Measurements from ENCODE around the gene ZC3HAV1L.
"Not testable (repeated sequence)": the region's sequence is repeated elsewhere in the genome, so short reads cannot be mapped to it uniquely, and the experiment has no call there.

ZC3HAV1L gene

GRCh38 chr7:139032473-139032872 is 3.4 kb downstream of the ZC3HAV1L start:
- H3K36me3 ChIP-seq (ENCODE audit: control insufficient read depth, low read length), result no peaks in the 10 kb centered on the region

GRCh38 chr7:139029353-139029752 is 6.5 kb downstream of the ZC3HAV1L start:
- Histone ChIP-seq H3K4me3 (ENCODE audit: low read length) (no peak overlapping the region), H4K20me1 (ENCODE audit: control insufficient read depth, insufficient read depth, low read depth, low read length) (no peaks in the 10 kb centered on the region), H3F3A (ENCODE audit: control insufficient read depth, insufficient read depth) (no peaks in the 10 kb centered on the region), H3K4me2 (ENCODE audit: low read length) (no peak overlapping the region), H3K27ac (ENCODE audit: low read depth, low read length) (no peak overlapping the region), H3K79me2 (ENCODE audit: control insufficient read depth, low read length) (no peaks in the 10 kb centered on the region), H3K9me2 (replicated peaks; ENCODE audit: control insufficient read depth, low read length) (no peaks in the 10 kb centered on the region), H3K27me3 (ENCODE audit: control insufficient read depth, low read length) (peaks cover 6% of the 10 kb centered on the region), H3K4me1 (ENCODE audit: control insufficient read depth, low read length) (no peaks in the 10 kb centered on the region), H3K9me3 (ENCODE audit: control insufficient read depth, insufficient read depth, low read length) (no peaks in the 10 kb centered on the region), H3K36me3 (ENCODE audit: control insufficient read depth, low read length) (no peaks in the 10 kb centered on the region)
- TF ChIP-seq EZH2phosphoT487 (IDR thresholded peaks at IDR 0.05; ENCODE audit: borderline replicate concordance, low read length) (no peak), CTCF (IDR thresholded peaks at IDR 0.05; ENCODE audit: low read depth, low read length, poor library complexity, severe bottlenecking) (no peak)

More at GRCh38 chr7:139032473-139032872, 3.4 kb downstream of the ZC3HAV1L start:
- Histone ChIP-seq H3K4me3 (ENCODE audit: low read length) (no peak overlapping the region), H3F3A (ENCODE audit: control insufficient read depth, insufficient read depth) (no peaks in the 10 kb centered on the region), H4K20me1 (ENCODE audit: control insufficient read depth, insufficient read depth, low read depth, low read length) (no peaks in the 10 kb centered on the region), H3K4me1 (ENCODE audit: control insufficient read depth, low read length) (peaks cover 8% of the 10 kb centered on the region; the same call in 1 of the 2 replicates), H3K9me3 (ENCODE audit: control insufficient read depth, insufficient read depth, low read length) (no peaks in the 10 kb centered on the region), H3K79me2 (ENCODE audit: control insufficient read depth, low read length) (no peaks in the 10 kb centered on the region), H3K27me3 (ENCODE audit: control insufficient read depth, low read length) (peaks cover 32% of the 10 kb centered on the region), H3K4me2 (ENCODE audit: low read length) (no peak overlapping the region), H3K27ac (ENCODE audit: low read depth, low read length) (no peak overlapping the region), H3K9me2 (replicated peaks; ENCODE audit: control insufficient read depth, low read length) (no peaks in the 10 kb centered on the region)
- TF ChIP-seq CTCF (IDR thresholded peaks at IDR 0.05; ENCODE audit: low read depth, low read length, poor library complexity, severe bottlenecking) (no peak), EZH2phosphoT487 (IDR thresholded peaks at IDR 0.05; ENCODE audit: borderline replicate concordance, low read length) (no peak)

- Histone ChIP-seq H3K27me3 (ENCODE audit: control insufficient read depth, low read length) (no peaks in the 10 kb centered on the region), H3K9me2 (replicated peaks; ENCODE audit: control insufficient read depth, low read length) (no peaks in the 10 kb centered on the region), H3K27ac (ENCODE audit: low read depth, low read length) (no peak overlapping the region), H3K4me1 (ENCODE audit: control insufficient read depth, low read length) (no peaks in the 10 kb centered on the region), H3K9me3 (ENCODE audit: control insufficient read depth, insufficient read depth, low read length) (no peaks in the 10 kb centered on the region), H3K4me3 (ENCODE audit: low read length) (no peak overlapping the region), H3F3A (ENCODE audit: control insufficient read depth, insufficient read depth) (no peaks in the 10 kb centered on the region), H4K20me1 (ENCODE audit: control insufficient read depth, insufficient read depth, low read depth, low read length) (no peaks in the 10 kb centered on the region), H3K4me2 (ENCODE audit: low read length) (no peak overlapping the region), H3K36me3 (ENCODE audit: control insufficient read depth, low read length) (no peaks in the 10 kb centered on the region), H3K79me2 (ENCODE audit: control insufficient read depth, low read length) (no peaks in the 10 kb centered on the region)
- no peak for TF ChIP-seq EZH2phosphoT487 (IDR thresholded peaks at IDR 0.05; ENCODE audit: borderline replicate concordance, low read length)
- no peak for TF ChIP-seq CTCF (IDR thresholded peaks at IDR 0.05; ENCODE audit: low read depth, low read length, poor library complexity, severe bottlenecking)
These were observed 9.3 kb downstream of the ZC3HAV1L start for GRCh38 chr7:139026551-139026950.

- not testable (repeated sequence) for H3K27ac ChIP-seq (ENCODE audit: low read depth, low read length); H3K4me2 ChIP-seq (ENCODE audit: low read length); H3K4me1 ChIP-seq (ENCODE audit: control insufficient read depth, low read length); H3K9me2 ChIP-seq (replicated peaks; ENCODE audit: control insufficient read depth, low read length); H3K4me3 ChIP-seq (ENCODE audit: low read length); H3K27me3 ChIP-seq (ENCODE audit: control insufficient read depth, low read length); H4K20me1 ChIP-seq (ENCODE audit: control insufficient read depth, insufficient read depth, low read depth, low read length); H3K79me2 ChIP-seq (ENCODE audit: control insufficient read depth, low read length); H3F3A ChIP-seq (ENCODE audit: control insufficient read depth, insufficient read depth); H3K36me3 ChIP-seq (ENCODE audit: control insufficient read depth, low read length); H3K9me3 ChIP-seq (ENCODE audit: control insufficient read depth, insufficient read depth, low read length)
These were observed 10.0 kb downstream of the ZC3HAV1L start for GRCh38 chr7:139025861-139026260.

Measured in DOHH2 (cell line).